ENCODE data around the gene TFAP2C.

The TFAP2C gene
- 0.10 to 3.7 (median 1.0) reads per million in 17 experiments for total RNA-seq

DNA sequence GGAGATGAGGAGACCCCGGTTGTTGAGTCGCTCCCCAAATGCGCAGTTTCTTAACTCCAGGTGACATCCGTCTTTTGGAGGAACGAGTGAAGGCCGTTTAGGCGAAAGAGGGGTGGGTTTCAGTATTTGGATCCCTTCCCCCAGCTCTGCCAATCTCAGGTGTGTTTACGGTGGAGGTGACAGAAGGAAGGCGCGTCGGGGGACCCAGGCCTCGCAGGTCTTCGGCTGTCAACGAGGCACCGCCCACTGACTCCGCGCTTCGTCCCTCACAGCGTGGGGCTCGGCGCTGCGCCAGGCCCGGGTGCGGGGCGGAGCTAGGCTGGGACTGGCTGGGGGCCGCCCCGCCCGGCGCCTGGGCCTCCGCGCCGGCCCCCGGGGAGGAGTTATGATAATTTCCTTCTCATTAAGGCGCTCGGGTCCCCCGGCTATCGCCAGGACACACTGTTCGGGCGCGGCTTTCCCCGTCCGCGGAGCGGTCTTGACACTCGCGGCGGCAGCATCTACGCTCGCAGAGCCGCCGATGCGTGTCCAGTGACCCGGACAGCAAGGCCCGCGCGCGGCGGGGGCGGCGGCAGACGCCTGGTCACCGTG, at the start of gene TFAP2C:
Gene TFAP2C (plus strand): TSS at position 434 of the 591 bp plus-strand sequence. CDS start 239 bp downstream, outside the sequence.
- peak; percentile 71 to 90 (median 74) for DNase-seq

DNA sequence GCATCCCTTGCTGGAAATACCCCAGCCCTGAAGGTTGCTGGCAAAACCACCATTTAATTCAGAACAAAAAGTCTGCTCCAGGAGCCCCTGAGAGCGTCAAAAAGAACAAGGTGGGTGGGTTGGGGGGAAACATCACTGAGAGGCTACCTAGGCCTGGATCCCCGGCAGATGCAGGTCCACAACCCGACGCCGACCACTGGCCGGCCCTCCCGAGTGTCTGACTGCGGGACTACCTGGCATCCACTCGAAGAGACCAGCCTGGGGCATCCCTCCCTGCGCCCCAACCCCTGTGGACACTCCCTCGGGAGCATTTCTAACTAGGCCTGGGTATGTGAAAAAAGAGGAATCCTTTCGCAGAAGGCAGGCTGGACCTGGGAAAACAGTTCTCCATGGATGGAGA, 48.9 kb upstream of the TFAP2C start:
- no peak for DNase-seq

DNA sequence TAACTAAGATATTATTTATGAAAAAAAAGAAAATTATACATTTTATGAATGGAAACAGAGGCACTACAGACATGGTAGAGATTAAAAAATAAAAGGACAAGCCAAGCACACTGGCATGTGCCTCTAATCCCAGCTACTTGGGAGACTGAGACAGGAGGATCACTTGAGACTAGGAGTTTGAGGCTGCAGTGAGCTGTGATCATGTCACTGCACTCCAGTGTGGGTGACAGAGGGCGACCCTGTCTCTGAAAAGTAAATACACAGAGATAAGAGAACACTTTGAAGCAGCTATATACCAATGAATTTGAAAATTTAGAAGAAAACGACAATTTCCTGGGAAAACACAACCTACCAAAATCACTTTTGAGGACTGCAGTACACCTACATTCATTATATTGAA, 47.4 kb upstream of the TFAP2C start:
- DNase-seq: no peak

DNA sequence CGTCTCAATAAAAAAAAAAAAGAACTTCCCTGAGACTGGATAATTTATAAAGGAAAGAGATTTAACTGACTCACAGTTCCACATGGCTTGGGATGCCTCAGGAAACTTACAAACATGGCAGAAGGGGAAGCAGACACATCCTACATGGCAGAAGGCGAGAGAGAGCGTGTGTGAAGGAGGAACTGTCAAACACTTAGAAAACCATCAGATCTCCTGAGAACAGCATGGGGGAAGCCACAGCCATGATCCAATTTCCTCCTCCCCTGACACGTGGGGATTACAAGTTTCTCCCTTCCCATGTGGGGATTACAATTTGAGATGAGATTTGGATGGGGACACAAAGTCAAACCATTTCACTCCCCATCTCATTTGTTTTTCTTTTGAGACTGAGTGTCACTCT, 46.6 kb upstream of the TFAP2C start:
- peak; percentile 82 to 93 (median 86) for DNase-seq

DNA sequence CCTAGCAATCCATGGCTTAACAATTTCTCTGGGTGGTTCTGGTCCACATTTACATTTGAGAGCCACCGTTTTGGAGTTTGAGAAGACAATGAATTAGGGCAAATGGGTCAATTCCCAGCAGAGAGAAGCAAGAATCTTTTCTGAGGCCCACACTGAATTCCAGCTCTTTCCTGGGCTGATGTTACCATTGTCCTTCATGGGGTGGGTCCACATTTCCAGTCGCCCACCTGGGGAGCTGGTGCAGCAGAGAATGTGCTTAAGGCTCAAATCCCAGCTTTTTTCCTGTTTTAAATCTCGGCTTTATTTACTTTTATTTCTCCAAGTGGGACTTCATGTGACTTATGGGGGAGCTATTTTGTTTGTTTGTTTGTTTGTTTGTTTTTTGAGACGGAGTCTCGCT, 44.2 kb upstream of the TFAP2C start:
- no peak for DNase-seq

DNA sequence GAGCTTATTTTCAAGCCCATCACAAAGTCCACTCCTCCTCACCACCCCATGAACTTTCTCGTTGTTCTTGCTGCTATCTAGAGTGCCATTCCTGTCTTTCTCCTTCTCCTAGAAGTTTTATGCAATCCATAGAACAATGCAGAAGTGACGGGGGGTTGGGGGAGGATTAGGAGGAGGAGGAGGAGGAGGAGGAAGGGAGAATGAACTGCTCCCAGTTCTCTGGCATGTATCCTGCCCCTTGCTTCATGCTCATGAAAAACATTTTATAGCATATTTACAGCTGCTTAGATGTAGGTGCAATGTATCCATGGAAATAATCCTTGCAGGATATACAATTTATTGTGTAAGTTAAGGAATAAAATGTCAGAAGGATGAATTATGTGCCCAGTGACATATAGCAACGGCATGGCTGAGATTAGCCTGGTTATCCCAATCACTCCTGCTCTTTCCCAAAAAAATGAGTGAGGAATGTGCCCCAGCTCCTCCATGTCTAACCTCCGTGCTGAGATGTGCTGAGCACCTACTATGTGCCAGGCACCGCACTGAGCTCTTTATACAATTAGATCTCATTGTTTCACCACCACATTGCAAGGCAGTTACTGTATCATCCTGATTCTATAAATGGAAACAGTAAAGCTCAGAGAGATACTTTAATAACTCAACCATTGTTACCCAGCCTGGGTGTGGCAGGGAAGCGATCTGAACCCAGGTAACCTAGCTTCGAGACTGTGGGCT, 41.6 kb upstream of the TFAP2C start:
- peak in 2 of 4 experiments; percentile 11 to 12 for DNase-seq

DNA sequence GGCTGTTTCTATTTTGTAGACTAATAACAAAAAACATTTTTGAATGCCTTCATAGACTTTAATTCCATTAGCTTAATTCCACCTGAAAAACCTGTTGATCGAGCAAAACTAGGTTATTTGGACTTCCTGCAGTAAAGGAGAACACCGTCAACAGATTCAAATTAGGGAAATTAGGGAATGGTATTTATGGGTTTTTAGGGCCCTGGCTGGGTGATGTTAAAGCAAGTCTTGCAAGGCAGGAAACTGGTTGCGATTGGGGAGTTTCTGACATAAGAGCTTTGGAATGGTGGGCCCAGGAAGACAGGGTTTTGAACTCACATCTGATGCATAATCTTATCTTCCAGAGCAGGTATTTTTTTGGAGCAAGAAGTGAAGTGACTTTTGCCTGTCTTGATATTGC, 40.1 kb upstream of the TFAP2C start:
- DNase-seq: no peak

DNA sequence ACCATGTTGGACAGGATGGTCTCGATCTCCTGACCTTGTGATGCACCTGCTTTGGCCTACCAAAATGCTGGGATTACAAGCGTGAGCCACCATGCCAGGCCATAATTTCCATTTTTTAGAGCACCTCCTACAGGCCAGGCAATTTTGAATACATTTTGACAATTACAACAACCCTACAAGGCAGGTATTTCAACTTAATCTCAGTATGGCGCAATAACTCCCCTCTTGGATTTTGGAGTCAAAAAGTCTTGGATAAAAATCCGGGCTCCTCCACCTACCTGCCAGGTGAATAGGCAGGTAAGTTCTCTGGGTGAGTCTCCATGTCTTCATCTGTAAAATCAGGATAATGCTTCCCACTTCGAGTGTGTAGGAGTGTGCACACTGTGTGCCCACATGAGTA, 39.5 kb upstream of the TFAP2C start:
- no peak for DNase-seq

DNA sequence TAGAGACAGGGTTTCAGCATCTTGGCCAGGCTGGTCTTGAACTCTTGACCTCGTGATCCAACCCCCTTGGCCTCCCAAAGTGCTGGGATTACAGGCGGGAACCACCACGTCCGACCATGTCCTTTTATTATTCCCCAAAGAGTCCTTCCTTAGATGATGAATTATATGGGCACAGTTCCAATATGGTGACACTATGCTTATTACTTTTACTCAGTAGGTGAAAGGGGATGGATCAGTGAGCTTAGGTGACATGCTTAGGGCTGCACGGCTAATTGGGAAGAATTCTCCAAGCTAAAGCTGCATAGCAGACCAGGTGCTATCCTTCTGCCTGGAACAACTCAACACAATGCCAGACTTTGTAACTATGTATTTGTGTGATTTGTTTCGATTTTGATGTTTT, 38.2 kb upstream of the TFAP2C start:
- DNase-seq: no peak

DNA sequence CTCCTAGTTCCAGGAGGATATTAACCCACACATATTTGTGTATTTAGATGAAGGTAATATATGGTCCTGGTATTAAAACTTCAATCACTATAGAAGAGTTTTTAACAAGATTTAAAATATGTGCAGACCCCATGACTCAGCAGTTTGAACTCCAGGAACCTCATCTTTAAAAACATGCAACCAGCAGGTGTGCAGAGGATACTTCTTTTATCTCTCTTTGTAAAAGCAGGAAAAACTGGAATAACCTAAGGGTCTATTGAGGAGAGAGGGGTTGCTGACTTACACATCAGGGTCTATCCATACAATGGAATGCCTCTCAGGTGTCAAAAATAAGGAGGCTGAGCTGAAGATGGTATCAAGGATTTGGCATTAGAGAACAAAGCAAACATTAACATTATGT, 36.9 kb upstream of the TFAP2C start:
- DNase-seq: no peak

DNA sequence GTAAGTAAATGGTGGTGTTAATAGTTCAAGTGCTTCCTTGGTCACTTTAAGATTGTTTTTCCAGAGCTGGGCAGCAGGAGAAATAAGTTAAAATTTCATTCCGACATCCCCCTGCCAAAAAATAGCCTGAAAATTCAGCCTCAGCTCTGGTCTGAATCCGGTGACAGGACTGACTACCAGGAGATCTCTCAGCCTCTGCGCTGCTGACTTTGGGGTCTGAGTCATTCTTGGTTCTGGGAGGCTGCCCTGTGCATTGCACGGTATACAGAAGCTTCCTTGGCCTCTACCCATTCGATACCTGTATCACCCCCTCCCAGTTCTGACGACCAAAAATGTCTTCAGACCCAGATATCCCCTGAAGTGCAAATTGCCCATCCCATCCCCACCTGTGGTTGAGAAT, 36.3 kb upstream of the TFAP2C start:
- no peak for DNase-seq

DNA sequence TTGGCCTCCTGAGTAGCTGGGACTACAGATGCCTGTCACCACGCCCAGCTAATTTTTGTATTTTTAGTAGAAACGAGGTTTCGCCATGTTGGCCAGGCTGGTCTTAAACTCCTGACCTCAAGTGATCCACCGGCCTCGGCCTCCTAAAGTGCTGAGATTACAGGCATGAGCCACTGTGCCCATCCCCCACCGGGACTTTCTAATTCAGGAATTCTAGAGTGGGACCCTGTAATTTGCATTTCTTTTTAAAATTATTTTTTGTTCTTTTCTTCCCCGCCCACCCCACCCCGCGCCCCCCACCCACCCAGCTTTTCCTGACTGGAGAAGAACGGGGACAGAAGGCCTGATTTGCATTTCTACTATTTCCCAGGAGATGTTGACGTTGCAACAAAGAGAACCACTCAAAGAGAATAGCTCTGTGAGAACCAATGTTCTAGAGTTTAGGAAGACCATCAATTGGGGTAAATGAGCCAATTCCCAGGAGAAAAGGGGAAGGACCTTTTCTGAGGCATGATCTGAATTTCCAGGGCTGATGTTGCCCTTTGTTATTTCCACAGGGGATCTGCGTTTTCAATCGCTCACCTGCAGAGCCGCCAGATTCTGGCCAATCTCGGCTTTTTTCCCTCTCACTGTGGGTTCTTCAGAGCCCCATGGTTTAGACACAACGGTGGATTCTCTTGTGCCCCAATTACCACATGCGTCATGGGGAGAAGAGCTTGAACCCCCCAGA, 33.2 kb upstream of the TFAP2C start:
- DNase-seq: no peak

DNA sequence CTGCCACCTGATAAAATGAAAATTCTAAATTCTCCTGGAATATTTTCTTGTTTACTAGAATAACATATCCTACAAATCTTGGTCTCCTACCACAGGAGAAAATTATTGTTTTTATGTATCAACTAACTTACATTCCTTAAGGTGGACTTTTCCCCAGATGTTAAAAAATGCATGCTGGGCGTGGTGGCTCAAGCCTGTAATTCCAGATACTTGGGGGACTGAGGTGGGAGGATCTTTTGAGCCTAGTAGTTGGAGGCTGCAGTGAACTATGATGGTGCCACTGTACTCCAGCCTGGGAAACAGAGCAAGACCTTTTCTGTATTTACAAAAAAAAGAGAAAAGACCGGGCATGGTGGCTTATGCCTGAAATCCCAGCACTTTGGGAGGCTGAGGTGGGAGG, 27.9 kb upstream of the TFAP2C start:
- DNase-seq: no peak

DNA sequence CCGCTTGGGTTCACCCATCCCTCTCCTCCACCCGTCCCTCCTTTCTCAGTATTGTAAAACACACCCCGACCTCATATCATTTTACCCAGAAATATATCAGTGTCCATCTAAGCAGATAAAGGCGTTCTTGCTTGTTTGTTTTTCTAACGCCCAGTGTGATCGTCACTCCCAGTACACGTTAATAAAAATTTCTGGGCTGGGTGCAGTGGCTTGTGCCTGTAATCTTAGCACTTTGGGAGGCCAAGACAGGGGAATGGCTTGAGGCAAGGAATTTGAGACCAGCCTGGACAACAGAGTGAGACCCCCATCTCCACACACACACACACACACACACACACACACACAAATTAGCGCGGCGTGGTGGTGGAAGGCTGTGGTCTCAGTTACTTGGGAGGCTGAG, 24.4 kb upstream of the TFAP2C start:
- no peak for DNase-seq

DNA sequence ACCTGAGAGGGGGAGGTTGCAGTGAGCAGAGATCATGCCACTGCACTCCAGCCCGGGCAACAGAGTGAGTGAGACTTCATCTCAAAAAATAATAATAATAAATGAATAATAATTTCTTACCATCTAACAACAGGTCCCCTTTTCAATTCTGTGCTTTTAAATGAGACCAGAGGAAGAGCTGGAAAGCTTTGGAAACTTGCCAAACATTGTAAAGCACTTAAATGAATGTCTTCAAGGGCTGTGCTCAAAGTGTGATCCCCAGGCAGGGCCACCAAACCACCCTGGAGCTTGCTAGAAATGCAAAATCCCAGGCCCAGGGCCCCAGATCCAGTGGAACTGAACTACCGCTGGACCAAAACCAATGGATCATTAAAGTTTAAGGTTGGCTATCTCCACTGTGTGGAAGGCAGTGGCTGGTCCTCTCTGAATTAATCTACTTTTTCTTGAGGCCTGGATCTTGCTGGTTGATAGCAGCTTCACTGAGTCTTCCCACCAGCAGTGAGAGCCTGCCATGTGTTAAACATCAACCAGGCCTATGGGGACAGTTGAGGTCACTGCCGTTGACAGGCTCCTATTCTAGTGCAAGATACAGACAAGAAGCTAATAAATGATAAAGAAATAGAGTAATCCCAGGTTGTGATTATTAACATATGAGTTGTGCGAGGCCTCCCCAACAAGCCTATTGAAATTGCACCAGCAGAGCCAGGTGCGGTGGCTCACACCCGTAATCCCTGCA, 23.7 kb upstream of the TFAP2C start:
- no peak for DNase-seq

DNA sequence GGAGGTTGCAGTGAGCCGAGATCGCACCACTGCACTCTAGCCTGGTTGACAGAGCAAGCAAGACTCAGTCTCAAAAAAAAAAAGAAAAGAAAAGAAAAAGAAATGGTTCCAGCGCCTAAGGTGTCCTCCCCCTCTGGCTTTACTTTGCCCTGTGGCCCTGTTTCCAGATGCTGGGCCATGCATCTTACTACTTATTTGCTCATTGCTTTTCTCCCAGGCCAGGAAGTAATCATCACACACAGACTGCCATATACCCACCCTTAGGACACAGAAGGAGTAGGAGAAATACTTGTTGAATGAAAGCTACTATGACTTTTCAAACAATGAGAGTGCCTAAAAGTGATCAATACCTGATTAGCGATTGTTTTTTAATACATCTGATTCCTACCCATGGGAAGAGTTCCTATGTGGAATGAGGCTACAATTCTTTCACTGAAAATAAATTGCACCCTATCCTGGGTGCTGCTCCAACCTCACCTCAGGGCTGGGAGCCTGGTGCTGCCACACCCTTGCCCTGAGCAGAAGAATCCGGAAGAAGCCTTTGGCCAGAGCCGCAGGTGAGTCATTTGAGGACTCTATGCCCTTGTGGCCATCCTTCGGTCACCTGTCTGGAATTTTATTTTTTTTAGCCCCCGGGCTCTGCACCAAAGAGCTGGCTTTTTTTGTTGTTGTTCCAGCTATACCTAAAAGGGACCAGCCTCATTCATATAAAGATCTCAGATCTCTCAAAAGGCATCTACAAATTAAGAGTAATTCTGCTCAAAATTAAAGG, 22.7 kb upstream of the TFAP2C start:
- no peak for DNase-seq

DNA sequence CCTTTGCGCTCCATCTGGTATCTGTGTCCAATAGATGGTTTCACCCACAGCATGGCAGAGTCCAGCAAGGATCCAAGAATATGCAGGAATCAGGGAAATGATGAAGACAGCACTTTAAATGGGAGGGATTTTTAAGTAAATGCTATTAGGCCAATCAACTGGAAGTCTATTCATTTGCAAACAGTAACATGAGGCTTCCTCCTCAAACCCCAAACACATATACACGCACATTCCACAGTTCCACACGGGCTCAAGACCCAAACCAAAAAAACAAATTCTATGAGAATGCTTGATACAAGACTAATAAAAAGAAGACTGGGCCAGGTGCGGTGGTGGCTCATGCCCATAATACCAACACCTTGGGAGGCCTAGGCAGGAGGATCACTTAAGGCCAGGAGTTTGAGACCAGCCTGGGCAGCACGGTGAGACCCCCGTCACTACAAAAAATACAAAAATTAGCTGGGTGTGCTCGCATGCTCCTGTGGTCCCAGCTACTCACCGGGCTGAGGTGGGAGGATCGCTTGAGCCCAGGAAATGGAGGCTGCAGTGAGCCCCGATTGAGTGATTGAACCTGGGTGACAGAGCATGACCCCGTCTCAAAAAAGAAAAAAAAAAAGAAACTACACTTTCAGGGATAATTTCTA, 21.9 kb upstream of the TFAP2C start:
- DNase-seq: no peak

DNA sequence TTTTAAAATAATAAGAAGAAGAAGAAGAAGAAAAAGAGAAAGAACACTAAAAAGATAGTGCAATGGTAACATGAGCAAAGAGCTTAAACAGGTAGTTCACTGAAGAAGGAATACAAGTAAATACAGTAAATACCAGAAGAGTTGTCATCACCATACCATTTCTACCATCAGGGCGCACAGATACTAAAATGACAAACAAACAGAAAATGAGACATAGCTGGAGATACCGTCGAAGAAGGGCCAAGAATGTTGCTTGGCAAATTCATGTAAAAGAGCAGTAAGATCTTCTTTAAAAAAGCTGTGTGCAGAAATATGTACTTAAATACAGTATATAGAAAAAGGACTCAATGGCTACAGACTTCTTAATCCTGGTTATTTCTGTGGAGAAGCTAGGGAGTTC, 20.7 kb upstream of the TFAP2C start:
- DNase-seq: no peak

DNA sequence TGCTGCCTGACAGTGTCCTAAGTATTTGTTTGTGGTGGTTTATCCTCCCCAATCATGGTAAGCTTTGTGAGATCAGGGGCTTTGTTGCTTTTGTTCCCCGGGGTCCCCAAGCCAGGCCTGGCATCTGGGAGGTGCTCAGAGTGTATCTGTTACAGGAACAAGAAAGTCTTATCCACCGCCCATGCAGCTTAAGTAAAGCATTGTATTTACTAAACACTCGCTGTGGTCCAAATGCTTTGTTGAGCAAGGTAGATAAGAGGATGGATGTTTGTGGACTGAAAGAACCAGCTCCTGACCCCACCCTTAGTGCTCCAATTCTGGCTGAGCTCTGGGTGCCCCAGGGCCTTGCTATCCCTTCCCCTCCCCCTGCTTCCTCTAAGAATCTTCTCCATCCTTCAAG, 19.8 kb upstream of the TFAP2C start:
- DNase-seq: no peak

DNA sequence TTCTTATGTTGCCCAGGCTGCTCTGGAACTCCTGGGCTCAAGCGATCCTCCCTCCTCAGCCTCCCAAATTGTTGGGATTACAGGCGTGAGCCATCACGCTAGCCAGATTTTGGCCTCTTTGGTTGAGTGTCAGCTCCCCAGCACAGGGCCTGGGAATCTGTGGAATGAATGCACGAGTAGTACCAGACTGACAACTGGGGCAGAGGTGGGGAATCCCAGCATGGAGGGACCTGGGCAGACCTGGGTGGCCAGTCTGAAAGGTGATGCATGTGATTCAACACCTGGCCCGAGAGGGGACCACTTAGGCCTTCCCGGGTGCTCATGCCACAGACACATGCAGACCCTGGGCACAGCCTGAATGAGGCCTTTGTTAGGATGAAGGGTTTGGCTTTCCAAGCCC, 19.0 kb upstream of the TFAP2C start:
- no peak for DNase-seq

DNA sequence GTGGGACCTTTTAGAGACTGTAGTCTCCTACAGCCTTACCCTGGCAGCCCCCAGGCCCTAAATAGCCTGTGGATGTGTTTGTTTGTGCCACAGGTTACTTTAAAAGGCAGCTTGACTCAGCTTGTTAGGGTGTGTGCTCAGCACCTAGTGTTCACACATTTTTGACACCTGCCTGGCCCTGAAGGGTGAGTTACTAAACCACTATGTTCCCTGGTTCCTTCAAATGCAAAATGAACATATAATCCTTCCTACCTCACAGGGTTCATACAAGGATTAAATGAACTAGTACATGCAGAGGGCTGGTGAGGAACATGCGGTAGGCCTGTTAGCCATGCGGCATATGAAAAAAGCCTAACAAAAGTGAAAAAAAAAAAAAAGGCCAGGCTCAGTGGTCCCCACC, 14.9 kb upstream of the TFAP2C start:
- DNase-seq: no peak

DNA sequence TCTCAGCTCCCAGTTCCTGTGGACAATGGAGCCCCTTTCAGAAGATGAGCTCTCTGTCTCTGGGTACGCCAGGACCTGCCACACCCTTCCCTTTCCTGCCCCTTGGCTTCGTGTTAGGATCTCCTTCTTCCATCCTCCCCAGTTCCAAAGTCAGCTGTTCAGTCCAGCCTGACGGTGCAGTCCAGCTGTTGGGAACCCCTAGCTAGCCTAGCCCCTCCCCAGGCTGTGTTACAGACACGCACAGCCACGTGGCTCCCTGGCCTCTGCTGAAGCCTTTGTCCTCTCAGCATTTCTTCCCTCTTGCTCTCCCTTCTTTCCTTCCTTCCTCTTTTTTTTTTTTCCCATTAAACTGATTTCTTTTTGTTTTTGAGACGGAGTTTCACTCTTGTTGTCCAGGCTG, 12.4 kb upstream of the TFAP2C start:
- DNase-seq: peak; percentile 39 to 67 (median 55)

Data from suppressor macrophage (primary cell).